GM18511 (cell line): ENCODE results near the gene DKC1.
A peak's percentile ranks its signal among the peaks of the same experiment; 100 is the strongest.
"Not testable (repeated sequence)": the region's sequence is repeated elsewhere in the genome, so short reads cannot be mapped to it uniquely, and the experiment has no call there.

Experiments used
- ATAC-seq: cut with Tn5 transposase; IDR thresholded peaks from one replicate; pipeline ENCODE4 v1.9.1; 2021; ENCODE audit warnings: mild to moderate bottlenecking, moderate library complexity; ENCODE audit not compliant: unreplicated experiment

DKC1 gene

DNA sequence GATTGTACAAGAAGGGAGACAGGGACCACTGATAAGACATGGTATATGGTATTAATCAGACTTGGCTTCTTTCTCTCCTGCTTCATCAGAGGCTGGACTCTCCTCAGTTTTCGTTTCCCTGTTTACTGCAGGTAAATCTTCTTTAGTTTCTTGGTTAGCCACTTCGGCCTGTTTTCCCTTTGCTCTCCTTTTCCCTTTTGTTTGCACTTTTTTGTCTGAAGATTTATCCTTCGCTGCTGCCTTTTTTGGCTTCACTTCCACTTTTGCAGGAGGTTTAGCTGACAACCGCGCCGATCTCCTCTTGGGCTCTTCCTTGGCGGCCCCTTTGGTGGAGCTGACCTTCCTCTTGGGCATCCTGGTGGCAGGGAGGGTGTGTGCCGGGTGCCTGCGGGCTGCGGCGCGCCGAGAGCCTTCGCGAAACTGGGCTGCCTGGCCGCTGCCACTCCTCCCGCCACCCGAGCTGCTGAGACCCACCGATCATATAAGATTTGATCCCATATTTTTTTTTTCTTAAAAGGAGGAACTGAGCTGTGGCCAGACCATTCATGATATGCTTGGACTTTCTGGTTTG lies 54.5 kb downstream of the DKC1 start:
- not testable (repeated sequence) for ATAC-seq

DNA sequence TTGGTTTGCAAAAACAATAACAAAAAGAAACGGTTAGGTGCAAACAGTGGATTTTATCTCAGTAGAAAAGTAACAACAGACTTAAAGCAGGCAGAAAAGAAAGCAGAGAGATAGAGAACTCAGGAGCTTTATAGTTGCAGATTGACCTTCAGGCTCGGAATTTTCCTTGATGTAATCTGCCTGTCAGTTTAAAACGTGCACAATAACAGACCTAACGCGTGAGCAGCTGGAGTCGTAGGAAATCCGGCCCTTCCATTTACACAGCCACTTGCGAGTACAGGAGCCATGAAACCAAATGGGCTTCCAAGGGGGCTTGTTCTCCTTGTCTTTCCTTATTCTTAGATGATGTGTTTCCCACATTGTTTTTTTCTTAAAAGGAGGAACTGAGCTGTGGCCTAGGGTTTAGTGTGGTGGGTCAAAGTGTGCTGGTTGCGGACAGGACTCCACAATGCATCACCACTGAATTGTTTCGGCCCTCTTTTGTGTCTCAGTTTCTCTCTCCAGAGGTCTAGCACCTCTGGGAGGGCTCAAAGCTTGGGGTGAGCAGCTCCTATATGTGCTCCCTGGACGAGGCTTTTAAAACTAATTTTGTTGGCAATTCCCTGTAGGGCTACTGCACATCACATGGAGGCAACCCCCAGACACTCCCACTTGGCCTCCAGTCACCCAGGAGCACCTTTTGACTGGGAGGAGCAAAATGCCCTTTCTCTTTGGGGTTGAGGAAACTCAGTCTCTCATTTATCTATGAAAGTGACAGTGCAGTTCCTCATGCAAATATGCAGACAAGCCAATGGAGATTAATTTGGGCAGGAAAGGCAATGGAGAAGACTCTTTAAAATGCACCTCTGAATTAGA lies 56.5 kb downstream of the DKC1 start:
- peak; percentile 57 for ATAC-seq

DNA sequence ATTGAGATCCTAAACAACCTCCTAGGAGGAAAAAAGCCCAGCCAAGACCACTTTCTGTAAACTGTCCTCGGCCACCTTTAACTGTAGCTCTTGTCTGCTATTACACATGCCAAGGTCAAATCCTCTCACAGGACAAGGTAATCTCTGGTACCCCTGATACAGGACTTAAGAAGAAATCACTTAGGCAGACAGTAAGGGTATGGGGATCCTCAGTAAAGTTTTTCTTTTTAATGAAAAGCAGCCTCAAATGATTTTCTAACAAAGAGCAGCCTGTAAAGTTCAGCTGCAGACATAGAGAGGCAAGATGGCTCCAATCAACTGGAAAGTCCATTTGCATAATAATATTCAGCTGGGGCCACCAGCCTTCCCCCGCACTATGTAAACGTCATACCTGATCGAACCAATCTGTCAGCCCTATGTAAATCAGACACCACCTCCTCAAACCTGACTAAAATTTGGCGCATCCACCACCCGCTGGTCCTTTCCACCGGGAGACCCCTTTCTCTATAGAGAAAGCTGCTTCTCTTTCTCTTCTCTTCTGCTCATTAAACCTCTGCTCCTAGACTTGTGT lies 57.2 kb downstream of the DKC1 start:
- peak; percentile 78 for ATAC-seq

DNA sequence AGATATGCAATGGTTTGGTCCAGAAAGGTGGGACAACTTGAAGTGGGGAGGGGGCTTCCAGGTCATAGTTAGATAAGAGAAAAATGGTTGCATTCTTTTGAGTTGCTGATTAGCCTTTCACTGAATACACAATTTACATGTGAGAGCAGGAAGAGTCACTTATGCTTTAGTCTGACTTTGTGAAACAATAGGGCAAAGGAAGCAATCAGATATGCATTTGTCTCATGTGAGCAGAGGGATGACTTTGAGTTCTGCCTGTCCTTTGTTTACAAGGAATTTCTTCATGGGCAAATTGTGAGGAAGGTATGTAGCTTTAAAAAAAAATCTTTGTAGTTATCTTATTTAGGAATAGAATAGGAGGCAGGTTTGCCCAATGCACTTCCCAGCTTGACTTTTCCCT lies 58.9 kb downstream of the DKC1 start:
- no peak for ATAC-seq

DNA sequence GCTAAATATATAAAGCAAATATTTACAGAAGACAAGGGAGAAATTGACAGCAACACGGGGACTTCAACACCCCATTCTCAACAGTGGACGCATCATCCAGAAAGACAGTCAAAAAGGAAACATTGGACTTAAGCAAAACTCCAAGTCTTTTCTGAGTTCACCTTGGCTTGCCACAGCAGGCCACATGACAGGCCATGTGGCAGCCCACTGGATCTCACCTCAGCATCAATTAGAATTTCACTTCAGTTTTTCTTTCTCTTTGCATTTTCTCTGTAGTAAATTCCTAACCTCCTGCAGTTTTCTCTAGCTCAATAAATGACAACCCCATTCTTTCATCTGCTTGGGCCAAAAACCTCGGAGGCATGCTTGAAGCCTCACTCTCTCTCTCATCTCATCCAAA lies 59.4 kb downstream of the DKC1 start:
- ATAC-seq: no peak

DNA sequence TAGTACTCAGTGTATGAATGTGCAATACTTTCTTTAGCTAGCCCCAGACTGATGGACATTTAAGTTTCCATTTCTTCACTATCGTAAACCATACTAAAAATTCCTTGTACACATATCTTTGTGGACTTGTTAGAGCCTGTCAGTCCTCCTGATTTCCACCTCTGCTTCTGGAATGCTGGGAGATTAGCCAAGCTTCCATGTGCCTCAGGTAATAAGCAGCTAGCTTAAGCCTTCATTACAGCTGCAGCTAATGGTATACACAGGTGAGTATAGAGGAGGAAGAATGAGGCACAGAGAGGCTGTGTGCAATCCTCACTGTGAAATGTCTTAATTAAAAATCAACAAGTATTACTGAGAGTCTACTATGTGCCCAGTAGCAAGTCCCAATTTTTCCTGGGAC lies 62.0 kb downstream of the DKC1 start:
- no peak for ATAC-seq

DNA sequence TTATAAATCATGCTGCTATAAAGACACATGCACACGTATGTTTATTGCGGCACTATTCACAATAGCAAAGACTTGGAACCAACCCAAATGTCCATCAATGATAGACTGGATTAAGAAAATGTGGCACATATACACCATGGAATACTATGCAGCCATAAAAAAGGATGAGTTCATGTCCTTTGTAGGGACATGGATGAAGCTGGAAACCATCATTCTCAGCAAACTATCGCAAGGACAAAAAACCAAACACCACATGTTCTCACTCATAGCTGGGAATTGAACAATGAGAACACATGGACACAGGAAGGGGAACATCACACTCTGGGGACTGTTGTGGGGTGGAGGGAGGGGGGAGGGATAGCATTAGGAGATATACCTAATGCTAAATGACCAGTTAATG lies 62.9 kb downstream of the DKC1 start:
- ATAC-seq: not testable (repeated sequence)
